GM12874 (cell line): Measurements from ENCODE around the gene ADAM33.

Experiments used
- TF ChIP-seq, protein P1 (sequence below): IDR thresholded peaks from 2 replicates; pipeline ENCODE4 v1.5.1; 2011; ENCODE audit warnings: low read depth, mild to moderate bottlenecking, control low read depth, low read length, moderate library complexity; ENCODE audit not compliant: insufficient read depth

Gene ADAM33

DNA sequence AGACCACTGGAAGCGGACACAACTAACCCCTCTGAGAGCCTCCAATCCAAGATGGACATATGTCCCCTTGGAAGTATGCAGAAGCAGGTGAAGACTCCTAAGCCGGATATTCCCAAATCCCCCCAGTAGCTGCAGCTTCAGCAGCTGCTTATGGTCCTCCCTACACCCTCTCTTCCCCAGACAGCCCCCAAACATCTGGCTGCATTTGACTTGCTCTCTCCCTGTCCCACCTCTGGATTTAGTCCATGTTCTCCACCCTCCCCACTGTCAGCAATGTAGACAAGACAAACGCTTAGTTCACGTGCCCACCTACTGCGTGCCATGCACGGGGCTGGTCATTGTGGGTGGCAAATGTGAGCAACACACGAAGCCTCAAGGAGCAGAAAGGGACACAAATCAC, 4.6 kb upstream of the ADAM33 start:
- TF ChIP-seq, protein P1, sequence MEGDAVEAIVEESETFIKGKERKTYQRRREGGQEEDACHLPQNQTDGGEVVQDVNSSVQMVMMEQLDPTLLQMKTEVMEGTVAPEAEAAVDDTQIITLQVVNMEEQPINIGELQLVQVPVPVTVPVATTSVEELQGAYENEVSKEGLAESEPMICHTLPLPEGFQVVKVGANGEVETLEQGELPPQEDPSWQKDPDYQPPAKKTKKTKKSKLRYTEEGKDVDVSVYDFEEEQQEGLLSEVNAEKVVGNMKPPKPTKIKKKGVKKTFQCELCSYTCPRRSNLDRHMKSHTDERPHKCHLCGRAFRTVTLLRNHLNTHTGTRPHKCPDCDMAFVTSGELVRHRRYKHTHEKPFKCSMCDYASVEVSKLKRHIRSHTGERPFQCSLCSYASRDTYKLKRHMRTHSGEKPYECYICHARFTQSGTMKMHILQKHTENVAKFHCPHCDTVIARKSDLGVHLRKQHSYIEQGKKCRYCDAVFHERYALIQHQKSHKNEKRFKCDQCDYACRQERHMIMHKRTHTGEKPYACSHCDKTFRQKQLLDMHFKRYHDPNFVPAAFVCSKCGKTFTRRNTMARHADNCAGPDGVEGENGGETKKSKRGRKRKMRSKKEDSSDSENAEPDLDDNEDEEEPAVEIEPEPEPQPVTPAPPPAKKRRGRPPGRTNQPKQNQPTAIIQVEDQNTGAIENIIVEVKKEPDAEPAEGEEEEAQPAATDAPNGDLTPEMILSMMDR, result no peak

DNA sequence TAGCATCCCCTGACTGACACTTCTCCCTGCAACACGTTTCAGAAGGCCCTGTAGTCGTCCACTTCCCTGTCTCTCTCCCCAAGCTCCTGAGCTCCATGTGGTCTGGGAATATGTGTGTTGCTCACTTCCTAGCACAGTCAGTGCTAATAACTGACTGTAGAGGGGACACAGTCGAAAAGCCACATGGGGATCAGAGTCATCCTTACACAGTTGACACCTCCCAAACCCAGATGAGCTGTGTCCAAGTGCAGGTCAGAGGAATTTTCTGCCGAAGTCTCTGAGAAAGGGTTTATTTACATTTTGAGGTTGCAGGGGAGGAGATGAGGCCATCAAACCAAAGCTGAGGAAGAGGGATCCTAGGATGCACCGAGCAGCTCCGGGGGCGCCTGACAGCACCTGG, 3.5 kb upstream of the ADAM33 start:
- TF ChIP-seq, protein P1, result no peak

DNA sequence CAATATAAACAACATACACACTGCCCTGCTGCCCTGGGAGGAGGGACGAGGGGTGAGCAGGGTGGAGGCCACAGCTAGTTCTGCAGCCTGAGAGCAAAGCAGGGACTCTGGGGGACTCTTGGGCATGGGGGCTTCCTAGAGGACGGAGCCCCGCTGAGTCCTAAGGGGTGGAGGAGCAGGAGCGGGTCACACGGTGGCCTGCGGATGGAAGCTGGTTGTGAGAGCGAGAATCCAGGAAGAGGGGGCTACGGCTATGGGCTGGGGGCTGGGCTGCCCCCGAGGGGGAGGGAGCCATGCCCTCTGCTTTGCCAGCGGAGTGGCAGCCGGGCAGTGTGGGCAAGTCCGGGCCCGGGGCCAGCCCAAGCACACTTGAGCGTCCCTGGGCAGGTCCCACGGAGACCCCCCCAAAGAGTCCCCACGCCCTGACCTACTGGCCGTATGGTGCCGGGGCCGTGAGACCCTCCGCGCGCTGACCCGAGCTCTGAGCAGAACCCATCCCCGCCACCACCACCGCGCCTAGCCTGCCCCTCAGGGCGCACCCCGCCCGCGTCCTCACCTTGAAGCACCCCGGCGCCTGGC, 369 bp downstream of the ADAM33 start:
- TF ChIP-seq, protein P1, result no peak

DNA sequence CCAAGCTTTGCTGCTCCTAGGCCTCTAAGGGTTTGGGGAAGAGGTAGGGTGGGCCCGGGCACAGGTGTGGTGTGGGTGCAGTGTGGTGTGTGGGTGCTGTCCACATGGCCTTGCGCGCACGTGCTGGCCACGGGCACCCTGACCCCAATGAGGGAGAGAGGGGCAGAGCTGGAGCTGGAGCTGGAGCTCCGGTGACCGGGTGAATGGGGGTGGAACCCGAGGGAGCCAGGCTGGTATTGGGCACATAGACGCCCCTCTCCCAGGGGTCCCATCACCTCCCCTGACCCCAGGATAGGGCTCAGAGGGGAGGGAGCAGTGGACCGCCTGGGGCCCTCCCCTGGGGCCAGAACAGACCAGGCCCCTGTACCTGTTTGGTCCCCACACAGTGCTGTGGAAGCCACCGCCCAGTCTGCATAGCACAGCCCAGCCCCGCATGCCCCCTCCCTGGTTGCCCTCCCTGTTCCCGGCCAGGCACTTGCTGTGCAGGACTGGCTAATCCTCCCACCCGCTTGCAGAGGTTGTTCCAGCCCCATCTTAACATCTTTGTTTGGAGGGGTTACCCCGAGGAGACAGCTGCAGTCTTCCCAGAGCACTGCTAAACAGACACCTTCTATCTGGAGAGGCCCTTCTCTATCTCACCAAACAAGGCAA, 984 bp downstream of the ADAM33 start:
- TF ChIP-seq, protein P1, result no peak

DNA sequence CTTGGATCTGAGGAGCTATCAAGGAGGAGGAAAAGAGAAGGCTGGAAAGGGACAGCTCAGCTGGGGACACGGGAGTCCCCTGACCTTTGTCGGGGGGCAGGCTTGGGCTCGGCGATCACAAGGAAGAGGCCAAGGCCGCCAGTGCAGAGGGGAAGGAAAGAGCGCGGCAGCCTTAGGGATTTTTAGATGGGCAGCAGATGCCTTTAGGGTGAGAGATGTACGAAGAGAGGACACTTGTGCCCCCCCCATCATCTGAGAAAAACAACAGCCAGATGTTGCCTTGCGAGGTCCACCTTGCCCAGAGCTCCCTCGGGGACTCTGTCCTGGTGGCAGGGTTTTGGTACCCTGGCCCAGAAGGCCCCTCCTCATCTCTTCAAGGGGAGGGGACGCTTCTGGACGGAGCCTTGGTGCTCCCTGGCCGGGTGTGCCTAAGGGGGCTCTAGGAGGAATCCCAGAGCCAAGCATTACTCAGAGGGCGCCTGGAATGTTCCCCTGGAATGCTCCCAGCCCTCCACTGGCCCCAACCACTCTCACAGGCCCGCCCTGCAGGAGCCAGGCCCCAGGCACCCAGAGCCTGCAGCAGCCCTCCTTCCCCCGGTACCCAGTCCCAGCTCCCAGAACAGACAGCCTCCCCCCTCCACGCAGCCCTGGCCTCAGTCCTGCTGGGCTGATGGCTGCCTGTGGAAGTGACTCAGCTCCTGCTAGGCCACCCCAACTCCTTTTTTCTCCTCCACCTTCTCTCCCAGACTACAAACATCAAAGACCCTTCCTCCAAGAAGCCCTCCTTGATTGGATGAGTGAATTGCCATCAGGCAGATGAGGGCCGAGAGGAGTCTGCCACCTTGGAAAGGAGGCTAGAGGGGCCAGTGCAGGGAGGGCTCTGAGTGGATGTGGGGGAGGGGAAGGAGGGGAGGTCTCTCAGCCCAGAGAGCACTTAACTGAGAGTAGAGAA, 1.8 kb downstream of the ADAM33 start:
- TF ChIP-seq, protein P1, result no peak

DNA sequence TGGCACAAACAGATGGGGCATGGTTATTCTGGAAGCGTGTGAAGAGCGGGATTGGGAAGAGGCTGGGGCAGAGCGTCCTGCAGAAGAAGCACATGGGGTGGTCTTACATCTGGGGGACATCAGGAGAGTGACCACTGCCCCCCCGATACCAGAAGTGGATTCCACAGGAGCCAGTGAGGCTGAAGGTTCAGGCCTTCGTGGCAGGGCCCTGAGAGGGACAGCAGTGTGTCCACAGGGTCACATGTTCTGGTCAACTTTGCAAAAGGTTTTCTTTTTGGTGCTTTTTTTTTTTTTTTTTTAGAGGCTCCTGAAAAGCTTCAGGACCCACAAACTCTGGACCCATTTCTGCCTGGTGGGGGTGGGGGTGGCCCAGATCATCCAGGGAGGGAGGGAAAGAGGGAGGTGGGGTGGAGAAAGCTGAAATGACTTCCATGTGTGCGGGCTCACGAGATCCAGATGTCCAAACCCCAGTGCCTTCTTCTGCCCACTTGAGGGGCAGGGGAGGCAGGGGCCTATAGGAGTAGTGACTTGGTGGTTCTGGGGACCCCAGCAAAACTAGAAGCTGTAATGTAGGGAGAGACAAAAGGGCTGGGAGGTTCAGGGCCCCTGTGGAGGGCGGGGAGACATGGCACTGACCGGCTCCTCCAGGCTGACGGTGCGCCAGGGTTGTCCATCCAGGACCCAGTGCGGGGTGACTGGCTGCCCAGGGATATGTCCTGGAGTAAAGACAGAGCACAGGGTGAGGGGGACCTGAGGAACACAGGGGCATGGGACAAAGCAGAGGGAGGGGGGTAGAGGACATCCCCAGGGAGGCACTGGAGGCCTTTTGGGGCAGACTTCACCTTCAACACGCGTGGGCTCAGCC, 2.7 kb downstream of the ADAM33 start:
- TF ChIP-seq, protein P1, result no peak
